Liver (tissue), 9 donors: ENCODE measurements around the gene IPP. TPM values are rescaled to one million over a fixed set of nuclear protein-coding genes. Genes with fewer than 3 reads are reported as not detected.
"Not testable (repeated sequence)": the region's sequence is repeated elsewhere in the genome, so short reads cannot be mapped to it uniquely, and the experiment has no call there.

Source experiments
- DNase-seq: peaks from one replicate; pipeline ENCODE4 v3.0.0-alpha.2; 2017; ENCODE audit warnings: low spot score
- H3K27ac ChIP-seq, 2 donors: one replicate each; pipeline ENCODE4 v1.7.0; 2013; ENCODE audit warnings: inconsistent platforms in 2 of 2, low read length in 2 of 2, control low read depth in 1 of 2, low read depth in 1 of 2, mild to moderate bottlenecking in 1 of 2
- H3K27me3 ChIP-seq, 4 donors: one replicate each; pipeline versions ENCODE4 v1.6.1 to v1.7.0; 2013; ENCODE audit warnings: low read length in 3 of 4, inconsistent platforms in 1 of 4, mild to moderate bottlenecking in 1 of 4, moderate library complexity in 1 of 4; ENCODE audit not compliant: control insufficient read depth in 4 of 4, insufficient read depth in 4 of 4
- H3K36me3 ChIP-seq, 4 donors: one replicate each; pipeline versions ENCODE4 v1.6.1 to v1.7.0; 2013; ENCODE audit warnings: low read length in 3 of 4, mild to moderate bottlenecking in 3 of 4, low read depth in 1 of 4, moderate library complexity in 1 of 4; ENCODE audit not compliant: control insufficient read depth in 4 of 4, insufficient read depth in 3 of 4
- H3K4me1 ChIP-seq, 4 donors: one replicate each; pipeline versions ENCODE4 v1.6.1 to v1.7.0; 2013; ENCODE audit warnings: low read length in 3 of 4, mild to moderate bottlenecking in 3 of 4, moderate library complexity in 1 of 4; ENCODE audit not compliant: control insufficient read depth in 4 of 4, insufficient read depth in 4 of 4
- H3K4me3 ChIP-seq, 3 donors: one replicate each; pipeline versions ENCODE4 v1.6.1 to v1.7.0; 2013; ENCODE audit warnings: low read length in 3 of 3, control low read depth in 1 of 3, low read depth in 1 of 3, mild to moderate bottlenecking in 1 of 3
- H3K9ac ChIP-seq, 2 donors: one replicate each; pipeline ENCODE4 v1.7.0; 2013; ENCODE audit warnings: low read length in 2 of 2, mild to moderate bottlenecking in 2 of 2, moderate library complexity in 2 of 2, control low read depth in 1 of 2, low read depth in 1 of 2
- H3K9me3 ChIP-seq, 4 donors: one replicate each; pipeline versions ENCODE4 v1.6.1 to v1.7.0; 2013; ENCODE audit warnings: low read length in 3 of 4; ENCODE audit not compliant: control insufficient read depth in 4 of 4
- GABPA ChIP-seq, 2 donors: IDR thresholded peaks in 1 of 2; conservative IDR thresholded peaks in 1 of 2; 2 replicates each; pipeline ENCODE4 v1.6.1; 2016; ENCODE audit warnings: antibody characterized with exemption in 2 of 2, mild to moderate bottlenecking in 1 of 2, moderate library complexity in 1 of 2
- HNF4G ChIP-seq: IDR thresholded peaks from 2 replicates; pipeline ENCODE4 v1.6.1; 2016; ENCODE audit warnings: antibody characterized with exemption
- JUND ChIP-seq, 2 donors: IDR thresholded peaks; 2 replicates each; pipeline ENCODE4 v1.6.1; 2016; ENCODE audit warnings: antibody characterized with exemption in 2 of 2
- TAF1 ChIP-seq: conservative IDR thresholded peaks from 2 replicates; pipeline ENCODE4 v1.6.1; 2016; ENCODE audit warnings: antibody characterized with exemption, mild to moderate bottlenecking
- WGBS: extraction: QIAGEN DNeasy Blood & Tissue Kit; methylation state at CpG from one replicate; pipeline ENCODE4 v1.1.7; 2013; 5-methylcytosine and 5-hydroxymethylcytosine counted together
- polyA plus RNA-seq, 2 donors: library from polyadenylated mRNA; stranded (reverse) in 1 of 2; unstranded in 1 of 2; fragments of 200-250 nt in 1 of 2; fragments of >200 nt in 1 of 2; fragmentation: Nextera tagmentation in 1 of 2; extraction: Ambion mirVana in 1 of 2; gene quantifications; one replicate each; pipeline versions ENCODE4 v1.2.1 to v1.2.3, GENCODE V29; 2013 to 2015
- total RNA-seq, 2 donors: library from RNA; depleted of rRNA; stranded (reverse); fragments of >200 nt; gene quantifications; one replicate each; pipeline ENCODE4 v1.2.3, GENCODE V29; 2014
- TF ChIP-seq, protein P1 (sequence below): IDR thresholded peaks from 2 replicates; pipeline ENCODE4 v1.6.1; 2016; ENCODE audit warnings: antibody characterized with exemption
- TF ChIP-seq, protein P2 (sequence below): fragments of 150-350 bp; IDR thresholded peaks from 2 replicates; pipeline ENCODE4 v1.5.1; 2017; ENCODE audit warnings: improper control_type of control experiment, low read depth, low read length; ENCODE audit not compliant: missing input control
- TF ChIP-seq, protein P3 (sequence below): IDR thresholded peaks from 2 replicates; pipeline ENCODE4 v1.6.1; 2016; ENCODE audit warnings: antibody characterized with exemption
- TF ChIP-seq, protein P4 (sequence below): IDR thresholded peaks from 2 replicates; pipeline ENCODE4 v1.6.1; 2016; ENCODE audit warnings: antibody characterized with exemption
- TF ChIP-seq, protein P5 (sequence below): IDR thresholded peaks from 2 replicates; pipeline ENCODE4 v1.6.1; 2016; ENCODE audit warnings: antibody characterized with exemption, mild to moderate bottlenecking
- donor health status: healthy.
- donor health status: healthy.
- donor health status: healthy.
- donor health status: healthy.
- donor health status: healthy.

IPP gene
- total and polyA plus RNA-seq, 4 donors: 2.7 to 6.7 (median 5.5) TPM

DNA sequence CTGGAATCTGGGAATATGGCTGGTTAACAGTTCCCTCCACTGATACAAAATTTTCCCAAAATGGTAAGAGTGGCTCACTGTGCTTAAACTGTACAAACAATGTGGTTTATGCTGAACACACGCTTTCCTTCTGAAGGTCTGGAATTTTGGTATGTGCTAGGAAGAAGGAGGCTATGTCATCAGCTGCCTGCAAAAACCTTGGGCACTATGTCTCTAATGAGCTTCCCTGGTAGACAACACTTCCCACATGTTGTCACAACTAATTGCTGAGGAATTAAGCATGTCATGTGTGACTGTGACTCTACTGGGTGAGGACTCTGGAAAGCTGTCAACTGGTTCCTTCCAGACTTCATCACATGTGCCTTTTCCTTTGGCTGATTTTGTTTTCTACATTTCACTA, 29.2 kb downstream of the IPP start:
- H3K9ac ChIP-seq: no peak overlapping the region
- no peak overlapping the region for H3K27ac ChIP-seq
- no peak overlapping the region for H3K4me3 ChIP-seq
- H3K4me1 ChIP-seq: no peaks in the 10 kb centered on the region
- H3K36me3 ChIP-seq: peaks cover 0 to 6% (median 0%) of the 10 kb centered on the region in 4 donors
- H3K27me3 ChIP-seq: no peaks in the 10 kb centered on the region
- no peaks in the 10 kb centered on the region for H3K9me3 ChIP-seq
- TF ChIP-seq, protein P1, sequence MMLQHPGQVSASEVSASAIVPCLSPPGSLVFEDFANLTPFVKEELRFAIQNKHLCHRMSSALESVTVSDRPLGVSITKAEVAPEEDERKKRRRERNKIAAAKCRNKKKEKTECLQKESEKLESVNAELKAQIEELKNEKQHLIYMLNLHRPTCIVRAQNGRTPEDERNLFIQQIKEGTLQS: no peak
- TF ChIP-seq, protein P2, sequence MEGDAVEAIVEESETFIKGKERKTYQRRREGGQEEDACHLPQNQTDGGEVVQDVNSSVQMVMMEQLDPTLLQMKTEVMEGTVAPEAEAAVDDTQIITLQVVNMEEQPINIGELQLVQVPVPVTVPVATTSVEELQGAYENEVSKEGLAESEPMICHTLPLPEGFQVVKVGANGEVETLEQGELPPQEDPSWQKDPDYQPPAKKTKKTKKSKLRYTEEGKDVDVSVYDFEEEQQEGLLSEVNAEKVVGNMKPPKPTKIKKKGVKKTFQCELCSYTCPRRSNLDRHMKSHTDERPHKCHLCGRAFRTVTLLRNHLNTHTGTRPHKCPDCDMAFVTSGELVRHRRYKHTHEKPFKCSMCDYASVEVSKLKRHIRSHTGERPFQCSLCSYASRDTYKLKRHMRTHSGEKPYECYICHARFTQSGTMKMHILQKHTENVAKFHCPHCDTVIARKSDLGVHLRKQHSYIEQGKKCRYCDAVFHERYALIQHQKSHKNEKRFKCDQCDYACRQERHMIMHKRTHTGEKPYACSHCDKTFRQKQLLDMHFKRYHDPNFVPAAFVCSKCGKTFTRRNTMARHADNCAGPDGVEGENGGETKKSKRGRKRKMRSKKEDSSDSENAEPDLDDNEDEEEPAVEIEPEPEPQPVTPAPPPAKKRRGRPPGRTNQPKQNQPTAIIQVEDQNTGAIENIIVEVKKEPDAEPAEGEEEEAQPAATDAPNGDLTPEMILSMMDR: no peak
- TF ChIP-seq, protein P3, sequence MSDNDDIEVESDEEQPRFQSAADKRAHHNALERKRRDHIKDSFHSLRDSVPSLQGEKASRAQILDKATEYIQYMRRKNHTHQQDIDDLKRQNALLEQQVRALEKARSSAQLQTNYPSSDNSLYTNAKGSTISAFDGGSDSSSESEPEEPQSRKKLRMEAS: no peak
- TF ChIP-seq GABPA (IDR thresholded peaks at IDR 0.05 in 1 of 2, conservative IDR thresholded peaks at IDR 0.05 in 1 of 2): no peak
- TF ChIP-seq JUND (IDR thresholded peaks at IDR 0.05): no peak
- TF ChIP-seq, protein P4, sequence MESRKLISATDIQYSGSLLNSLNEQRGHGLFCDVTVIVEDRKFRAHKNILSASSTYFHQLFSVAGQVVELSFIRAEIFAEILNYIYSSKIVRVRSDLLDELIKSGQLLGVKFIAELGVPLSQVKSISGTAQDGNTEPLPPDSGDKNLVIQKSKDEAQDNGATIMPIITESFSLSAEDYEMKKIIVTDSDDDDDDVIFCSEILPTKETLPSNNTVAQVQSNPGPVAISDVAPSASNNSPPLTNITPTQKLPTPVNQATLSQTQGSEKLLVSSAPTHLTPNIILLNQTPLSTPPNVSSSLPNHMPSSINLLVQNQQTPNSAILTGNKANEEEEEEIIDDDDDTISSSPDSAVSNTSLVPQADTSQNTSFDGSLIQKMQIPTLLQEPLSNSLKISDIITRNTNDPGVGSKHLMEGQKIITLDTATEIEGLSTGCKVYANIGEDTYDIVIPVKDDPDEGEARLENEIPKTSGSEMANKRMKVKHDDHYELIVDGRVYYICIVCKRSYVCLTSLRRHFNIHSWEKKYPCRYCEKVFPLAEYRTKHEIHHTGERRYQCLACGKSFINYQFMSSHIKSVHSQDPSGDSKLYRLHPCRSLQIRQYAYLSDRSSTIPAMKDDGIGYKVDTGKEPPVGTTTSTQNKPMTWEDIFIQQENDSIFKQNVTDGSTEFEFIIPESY: no peak
- no peak for TF ChIP-seq HNF4G
- TF ChIP-seq TAF1: no peak
- TF ChIP-seq, protein P5, sequence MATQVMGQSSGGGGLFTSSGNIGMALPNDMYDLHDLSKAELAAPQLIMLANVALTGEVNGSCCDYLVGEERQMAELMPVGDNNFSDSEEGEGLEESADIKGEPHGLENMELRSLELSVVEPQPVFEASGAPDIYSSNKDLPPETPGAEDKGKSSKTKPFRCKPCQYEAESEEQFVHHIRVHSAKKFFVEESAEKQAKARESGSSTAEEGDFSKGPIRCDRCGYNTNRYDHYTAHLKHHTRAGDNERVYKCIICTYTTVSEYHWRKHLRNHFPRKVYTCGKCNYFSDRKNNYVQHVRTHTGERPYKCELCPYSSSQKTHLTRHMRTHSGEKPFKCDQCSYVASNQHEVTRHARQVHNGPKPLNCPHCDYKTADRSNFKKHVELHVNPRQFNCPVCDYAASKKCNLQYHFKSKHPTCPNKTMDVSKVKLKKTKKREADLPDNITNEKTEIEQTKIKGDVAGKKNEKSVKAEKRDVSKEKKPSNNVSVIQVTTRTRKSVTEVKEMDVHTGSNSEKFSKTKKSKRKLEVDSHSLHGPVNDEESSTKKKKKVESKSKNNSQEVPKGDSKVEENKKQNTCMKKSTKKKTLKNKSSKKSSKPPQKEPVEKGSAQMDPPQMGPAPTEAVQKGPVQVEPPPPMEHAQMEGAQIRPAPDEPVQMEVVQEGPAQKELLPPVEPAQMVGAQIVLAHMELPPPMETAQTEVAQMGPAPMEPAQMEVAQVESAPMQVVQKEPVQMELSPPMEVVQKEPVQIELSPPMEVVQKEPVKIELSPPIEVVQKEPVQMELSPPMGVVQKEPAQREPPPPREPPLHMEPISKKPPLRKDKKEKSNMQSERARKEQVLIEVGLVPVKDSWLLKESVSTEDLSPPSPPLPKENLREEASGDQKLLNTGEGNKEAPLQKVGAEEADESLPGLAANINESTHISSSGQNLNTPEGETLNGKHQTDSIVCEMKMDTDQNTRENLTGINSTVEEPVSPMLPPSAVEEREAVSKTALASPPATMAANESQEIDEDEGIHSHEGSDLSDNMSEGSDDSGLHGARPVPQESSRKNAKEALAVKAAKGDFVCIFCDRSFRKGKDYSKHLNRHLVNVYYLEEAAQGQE: no peak
- no peak for DNase-seq
- 96% methylated on average over 1 of the region's 1 CpG for WGBS

DNA sequence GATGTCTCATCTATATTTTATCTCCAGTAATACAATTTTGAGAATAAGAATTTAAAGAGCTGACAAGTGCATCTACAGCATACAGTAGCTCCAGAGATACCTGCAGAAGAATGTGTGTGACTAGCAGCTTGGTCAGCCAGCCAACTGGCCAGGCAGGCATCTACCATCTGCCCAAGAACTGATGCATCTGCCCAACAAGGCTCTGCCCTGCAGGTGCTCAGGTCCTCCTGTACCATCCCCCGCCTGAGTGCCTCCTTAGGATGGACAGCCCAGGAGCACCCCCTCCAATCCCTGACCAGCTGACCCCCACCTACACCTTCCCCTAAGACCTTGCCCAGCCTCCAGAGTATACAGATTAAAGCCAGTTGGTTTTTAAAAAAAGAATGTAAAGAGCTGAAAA, 32.2 kb downstream of the IPP start:
- Histone ChIP-seq H3K4me1 (no peaks in the 10 kb centered on the region), H3K9ac (no peak overlapping the region), H3K27me3 (no peaks in the 10 kb centered on the region), H3K9me3 (no peaks in the 10 kb centered on the region), H3K27ac (no peak overlapping the region), H3K36me3 (peaks cover 0 to 9% (median under 1%) of the 10 kb centered on the region in 4 donors), H3K4me3 (no peak overlapping the region)
- DNase-seq: no peak
- TF ChIP-seq TAF1: no peak
- TF ChIP-seq, protein P2: no peak
- TF ChIP-seq, protein P3: no peak
- TF ChIP-seq, protein P4: no peak
- 100% methylated on average over 1 of the region's 1 CpG for WGBS

DNA sequence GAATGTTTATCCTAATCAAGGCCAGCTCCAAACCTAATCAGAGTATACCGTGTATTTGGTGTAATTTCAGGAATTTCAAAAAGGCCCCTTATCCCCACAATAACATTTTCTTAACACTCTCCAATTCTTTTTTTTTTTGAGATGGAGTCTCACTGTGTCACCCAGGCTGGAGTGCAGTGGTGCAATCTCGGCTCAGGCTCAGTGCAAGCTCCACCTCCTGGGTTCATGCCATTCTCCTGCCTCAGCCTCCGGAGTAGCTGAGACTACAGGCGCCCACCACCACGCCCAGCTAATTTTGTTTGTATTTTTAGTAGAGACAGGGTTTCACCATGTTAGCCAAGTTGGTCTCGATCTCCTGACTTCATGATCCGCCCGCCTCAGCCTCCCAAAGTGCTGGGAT, 33.1 kb downstream of the IPP start:
- H3K4me3 ChIP-seq, H3K36me3 ChIP-seq, H3K27me3 ChIP-seq, H3K4me1 ChIP-seq, DNase-seq, H3K27ac ChIP-seq, H3K9ac ChIP-seq, H3K9me3 ChIP-seq: not testable (repeated sequence)
- WGBS: 86% methylated on average over 8 of the region's 8 CpGs
